Stomach (tissue), 4 donors: ENCODE results near the gene NCKAP5.

Source experiments
- CTCF ChIP-seq, 7 experiments: fragments of 450-650 bp in 4 of 7; fragments of 200-600 bp in 3 of 7; sonication (generic) in 3 of 7; IDR thresholded peaks; one replicate each; pipeline ENCODE4 v1.5.1; 2016 to 2019; ENCODE audit warnings: antibody characterized with exemption in 7 of 7, control low read depth in 2 of 7, mild to moderate bottlenecking in 1 of 7
- EP300 ChIP-seq: sonication (generic); formaldehyde crosslinking; IDR thresholded peaks from one replicate; pipeline ENCODE4 v1.6.1; 2017; ENCODE audit warnings: antibody characterized with exemption
- POLR2A ChIP-seq, 4 donors: fragments of 450-650 bp; IDR thresholded peaks; one replicate each; pipeline ENCODE4 v1.6.1; 2016; ENCODE audit warnings: antibody characterized with exemption in 4 of 4, control low read depth in 2 of 4, mild to moderate bottlenecking in 1 of 4, moderate library complexity in 1 of 4
- POLR2AphosphoS5 ChIP-seq, 3 donors: sonication (generic); formaldehyde crosslinking; IDR thresholded peaks; one replicate each; pipeline ENCODE4 v1.6.1; 2016; ENCODE audit warnings: antibody characterized with exemption in 3 of 3

- no peak for TF ChIP-seq CTCF (IDR thresholded peaks at IDR 0.05)
- no peak for TF ChIP-seq POLR2A (IDR thresholded peaks at IDR 0.05)
- no peak for TF ChIP-seq POLR2AphosphoS5 (IDR thresholded peaks at IDR 0.05)
- no peak for TF ChIP-seq EP300
These were observed 563.6 kb downstream of the NCKAP5 start for GRCh38 chr2:133004623-133005022.
